Stimulated activated CD4-positive, alpha-beta T cell treated with anti-CD3 and anti-CD28 coated beads, Interleukin-12 subunit alpha, Interleukin-12 subunit beta, amount 100 ng/mL, for 24 hours (primary cell): ENCODE data around the gene TDP1.

Source experiments
- DNase-seq, 2 experiments: peaks; one replicate each; pipeline ENCODE4 v3.0.0-alpha.2; 2020; ENCODE audit warnings: low read depth in 2 of 2

Gene TDP1

GRCh38 chr14:89955745-89956660, at the start of gene TDP1:
TDP1 (plus strand) TSS chr14:89955927; CDS start chr14:89963115, 7,188 bp downstream.
- DNase-seq = peak; percentile 93 to 94

DNA sequence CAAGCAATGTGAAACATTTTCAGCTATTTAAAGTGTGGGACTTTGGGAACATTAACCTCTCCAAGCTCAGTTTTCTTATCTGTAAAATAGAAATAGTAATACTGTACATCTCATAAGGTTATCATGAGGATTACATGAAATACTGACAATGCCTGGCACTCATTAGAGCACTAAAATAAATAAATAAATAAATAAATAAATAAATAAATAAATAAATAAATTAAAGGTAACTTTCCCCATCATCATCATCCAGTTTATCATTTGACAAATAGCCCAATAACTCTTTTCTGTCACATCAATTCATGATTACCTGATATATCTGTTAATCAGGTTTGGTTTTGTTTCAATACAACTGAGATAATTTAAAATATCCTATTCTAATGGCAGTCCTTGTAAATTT, 49.7 kb upstream of the TDP1 start:
- no peak for DNase-seq

DNA sequence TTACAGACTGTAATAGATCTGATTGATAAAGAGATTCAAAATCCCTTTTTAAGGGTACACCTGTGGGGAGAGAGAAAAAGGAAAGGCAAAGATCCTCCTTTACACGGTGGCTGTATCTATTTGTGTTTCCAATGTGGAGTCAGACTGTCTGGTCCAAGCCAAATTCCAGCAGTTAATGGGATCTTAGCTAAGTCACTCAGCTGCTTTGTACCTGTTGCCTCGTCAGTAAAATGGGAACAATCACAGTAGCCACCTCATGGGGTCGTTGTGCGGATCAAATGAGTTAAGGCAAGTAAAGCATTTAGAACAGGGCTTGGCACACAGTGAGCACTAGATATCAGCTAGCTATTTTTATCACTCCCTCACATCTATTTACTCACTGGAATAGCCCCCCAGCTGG, 48.1 kb upstream of the TDP1 start:
- no peak for DNase-seq

DNA sequence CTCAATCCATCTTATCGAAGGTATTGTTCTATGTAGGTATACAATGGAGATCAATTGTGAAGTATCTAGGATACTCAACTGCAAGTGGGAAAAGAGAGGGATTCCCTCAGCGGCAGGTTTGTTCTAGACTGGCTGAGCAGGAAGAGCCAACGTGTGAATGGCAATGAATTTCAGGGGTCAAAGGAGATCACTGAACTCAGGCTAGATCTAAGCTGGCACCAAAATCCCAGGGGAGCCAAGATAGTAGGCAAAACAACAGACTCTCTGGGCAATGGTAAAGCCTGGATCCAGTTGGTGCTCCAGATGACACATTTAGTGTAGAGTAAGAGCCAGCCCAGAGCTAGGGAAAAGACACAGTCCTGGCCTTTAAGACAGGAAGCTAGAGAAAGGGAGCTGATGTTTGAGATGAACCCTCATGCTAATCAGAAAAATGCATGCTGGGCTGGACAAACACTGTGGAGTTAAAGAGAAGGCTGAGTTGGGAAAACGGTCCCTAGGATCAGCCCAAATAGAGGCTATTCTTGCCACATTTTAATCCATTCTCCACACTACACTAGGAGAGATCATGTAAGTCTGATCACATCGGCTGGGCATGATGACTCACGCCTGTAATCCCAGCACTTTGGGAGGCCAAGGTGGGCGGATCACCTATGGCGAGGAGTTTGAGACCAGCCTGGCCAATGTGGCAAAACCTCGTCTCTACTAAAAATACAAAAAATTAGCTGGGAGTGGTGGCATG, 46.8 kb upstream of the TDP1 start:
- no peak for DNase-seq

GRCh38 chr14:89909586-89909985, 46.1 kb upstream of the TDP1 start:
- no peak for DNase-seq

DNA sequence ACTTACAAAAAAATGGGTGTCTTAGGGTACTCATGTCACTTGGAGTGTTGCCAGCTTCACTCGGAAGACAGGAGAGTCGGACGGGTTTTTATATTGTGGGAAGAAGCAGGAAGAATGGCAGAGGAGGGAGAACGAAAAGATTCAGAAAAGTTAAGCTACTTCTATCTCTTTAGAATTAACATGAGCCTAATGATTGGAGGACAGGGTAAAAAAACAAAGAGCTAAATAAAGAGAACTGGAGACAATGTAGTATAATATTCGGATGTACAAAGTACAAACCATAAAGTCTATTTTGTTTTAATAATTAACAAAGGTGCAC, 45.1 kb upstream of the TDP1 start:
- DNase-seq = no peak

DNA sequence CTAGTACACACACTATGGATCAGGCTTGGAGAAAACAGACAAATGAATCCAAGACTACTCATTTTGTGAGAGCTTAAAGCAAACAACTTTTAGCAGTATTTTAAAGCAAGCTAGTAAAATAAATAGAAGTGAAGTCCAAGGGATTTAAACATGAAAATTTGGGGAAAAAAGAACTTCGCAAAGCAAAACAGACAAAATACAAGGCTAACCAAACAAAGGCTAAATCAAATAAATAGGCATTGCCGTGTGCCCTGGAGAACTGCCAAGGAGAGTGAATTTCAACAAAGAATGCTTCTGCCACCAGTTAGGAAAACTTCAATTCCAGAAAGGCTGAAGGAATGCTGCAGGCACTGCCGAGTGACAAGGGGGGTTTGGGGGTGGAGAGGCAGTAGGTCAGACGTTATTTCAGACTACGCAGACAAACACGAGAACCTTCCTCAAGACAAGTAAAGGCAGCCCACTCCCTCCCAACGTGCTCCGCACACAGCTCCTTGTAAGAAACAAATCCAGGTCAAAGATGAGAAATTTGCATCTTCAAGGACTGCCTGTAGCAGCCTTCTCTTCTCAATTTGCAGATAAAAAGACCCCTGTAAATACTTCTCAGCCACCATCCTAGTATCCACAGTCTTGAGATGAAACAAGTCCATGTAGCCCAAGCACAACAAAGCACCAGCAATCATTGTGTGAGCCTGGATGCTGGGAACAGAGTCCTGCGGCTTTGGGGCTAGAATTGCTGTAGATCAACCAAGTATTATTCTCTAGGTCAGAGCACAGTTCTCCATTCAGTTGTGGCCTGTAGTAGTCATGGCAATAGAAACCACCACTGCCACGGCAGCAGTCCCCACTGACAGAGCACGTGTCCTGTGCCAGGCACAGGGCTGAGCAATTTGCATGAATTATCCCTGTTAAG, 44.5 kb upstream of the TDP1 start:
- DNase-seq = no peak

DNA sequence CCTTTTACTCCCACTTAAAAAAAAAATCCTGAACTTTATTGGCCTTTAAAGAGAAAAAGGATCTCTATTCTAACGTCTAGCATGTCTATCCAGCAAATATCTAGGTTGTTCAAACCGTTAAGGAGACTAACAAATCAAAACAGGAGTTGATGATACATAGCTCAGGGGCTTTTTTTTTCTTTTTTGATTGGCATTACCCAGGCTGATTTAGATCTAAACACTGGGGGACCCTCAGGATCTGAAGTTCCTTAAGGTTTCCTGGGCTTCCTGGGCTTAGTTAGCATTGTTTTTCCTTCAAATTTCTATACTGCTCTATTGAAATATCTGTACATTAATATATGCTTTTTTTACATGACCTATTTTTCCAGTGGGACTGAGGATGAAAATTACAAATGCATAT, 43.5 kb upstream of the TDP1 start:
- no peak for DNase-seq

- no peak for DNase-seq
Measured at GRCh38 chr14:89912667-89913211, 43.0 kb upstream of the TDP1 start.

DNA sequence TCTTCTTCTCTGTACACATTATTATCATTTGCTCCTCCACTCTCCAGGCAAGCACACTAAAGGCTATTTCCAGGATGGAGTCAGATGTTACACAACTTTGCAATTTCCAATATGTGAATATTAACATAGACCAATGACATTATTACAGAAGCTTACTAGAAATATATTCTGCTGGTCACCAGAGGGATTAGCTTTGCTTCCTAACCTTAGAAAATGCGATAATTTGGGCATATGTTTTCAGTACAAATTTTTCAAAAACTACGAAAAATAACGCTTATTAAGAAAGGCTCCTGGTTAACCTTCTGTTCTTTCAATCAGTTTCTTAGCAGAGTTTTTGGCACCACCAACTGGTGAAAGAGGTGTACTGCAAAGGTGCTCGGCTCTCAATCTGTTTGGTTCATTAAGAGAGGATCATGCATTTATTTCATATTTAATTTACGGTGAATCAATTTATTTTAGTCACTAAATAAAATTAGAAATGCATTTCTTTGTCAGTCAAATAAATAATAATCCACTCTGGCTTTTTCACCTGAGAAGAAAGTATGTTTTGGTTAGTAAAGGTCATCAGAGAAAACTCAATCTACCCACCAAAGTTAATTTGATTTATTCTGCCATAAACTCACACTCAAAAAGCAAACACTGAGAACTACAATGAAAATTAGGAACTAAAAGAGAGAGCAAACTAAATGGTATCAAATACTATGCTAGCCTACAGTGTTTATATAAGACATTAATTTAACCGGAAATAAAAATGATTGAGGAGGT, 40.4 kb upstream of the TDP1 start:
- DNase-seq = peak; percentile 8 to 52

GRCh38 chr14:89918721-89919120, 37.0 kb upstream of the TDP1 start:
- no peak for DNase-seq

GRCh38 chr14:89920056-89920455, 35.7 kb upstream of the TDP1 start:
- DNase-seq = no peak

DNA sequence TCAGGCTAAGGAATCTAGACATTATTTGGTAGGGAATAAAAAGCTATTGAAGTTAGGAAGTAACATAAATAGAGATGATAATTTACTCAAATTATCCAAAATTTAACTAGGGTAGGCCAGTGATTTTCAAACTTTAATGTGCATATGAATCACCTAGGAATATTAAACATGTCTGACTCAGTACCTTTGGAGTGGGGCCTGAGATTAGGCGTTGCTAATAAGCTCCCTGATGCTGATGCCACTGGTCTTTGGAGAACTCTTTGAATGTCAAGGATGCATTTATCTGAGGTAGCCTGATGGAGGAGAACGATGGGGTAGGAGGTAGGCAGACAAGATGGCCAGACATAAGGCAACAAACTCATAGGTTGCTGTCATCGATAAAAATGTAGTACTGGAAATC, 34.4 kb upstream of the TDP1 start:
- DNase-seq = no peak

- no peak for DNase-seq
Measured at GRCh38 chr14:89922031-89922907, 33.5 kb upstream of the TDP1 start.

DNA sequence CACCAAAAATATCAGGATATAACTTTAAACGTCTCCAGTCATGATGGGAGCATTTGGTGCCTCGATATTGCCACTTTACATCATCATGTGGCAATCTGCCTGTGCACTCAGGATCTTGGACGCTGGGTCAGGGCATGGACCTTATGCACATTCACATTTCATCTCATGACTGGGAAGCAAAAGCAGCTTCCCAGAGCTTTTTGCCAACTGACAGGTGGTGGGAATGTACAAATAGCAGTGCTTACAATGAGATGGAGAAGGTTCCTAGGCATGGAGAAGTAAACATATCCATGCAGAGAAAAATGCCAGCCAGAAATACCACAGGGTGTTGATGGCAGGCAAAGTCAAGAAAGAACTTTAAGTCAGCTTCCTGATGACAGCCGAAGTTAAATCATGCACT, 31.5 kb upstream of the TDP1 start:
- DNase-seq = no peak

GRCh38 chr14:89926694-89927093, 29.0 kb upstream of the TDP1 start:
- DNase-seq = no peak

GRCh38 chr14:89927186-89927865, 28.4 kb upstream of the TDP1 start:
- DNase-seq = no peak

GRCh38 chr14:89933002-89933401, 22.7 kb upstream of the TDP1 start:
- DNase-seq = no peak

DNA sequence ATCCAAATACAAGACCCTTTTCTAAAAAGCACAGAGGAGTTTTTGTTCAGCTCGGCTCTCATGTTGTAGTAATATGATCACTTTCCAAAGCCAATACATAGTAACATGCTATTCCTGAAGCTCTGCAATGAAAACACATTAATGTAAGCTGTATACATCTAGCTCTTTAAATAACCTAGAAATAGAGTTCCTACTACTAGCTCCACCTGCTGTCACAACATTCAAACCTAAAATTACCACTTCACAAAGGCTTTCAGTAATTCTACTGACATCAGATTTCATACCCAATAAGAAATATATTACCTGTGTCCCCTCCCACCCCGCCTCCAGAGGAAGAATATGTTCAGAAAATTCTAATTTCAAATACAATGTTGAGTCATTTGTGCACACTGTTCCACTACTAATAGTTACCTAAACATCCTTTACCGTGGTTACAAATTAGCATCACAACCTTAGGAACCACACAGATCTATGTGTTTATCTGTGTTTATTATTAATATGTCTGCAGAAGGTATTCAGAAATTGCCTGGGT, 19.0 kb upstream of the TDP1 start:
- DNase-seq = no peak
